Right lobe of liver (tissue), 4 donors: Measurements from ENCODE around the gene RARB.

Experiments used
- CTCF ChIP-seq, 4 donors: fragments of 200-600 bp in 3 of 4; fragments of 450-650 bp in 1 of 4; IDR thresholded peaks; one replicate each; pipeline versions ENCODE4 v1.5.1 to v1.8.0; 2016 to 2022; ENCODE audit warnings: antibody characterized with exemption in 4 of 4, mild to moderate bottlenecking in 2 of 4
- POLR2A ChIP-seq: fragments of 450-650 bp; IDR thresholded peaks from one replicate; pipeline ENCODE4 v1.6.1; 2017; ENCODE audit warnings: antibody characterized with exemption, mild to moderate bottlenecking
- donor health status: DM: no; HTN: no; CAD: no.
- donor health status: DM: no; HTN: no; CAD: no.
- donor health status: DM: no; HTN: yes; CAD: no.

GRCh38 chr3:25453619-25454004 is 25.5 kb downstream of the RARB start:
- TF ChIP-seq POLR2A, result no peak
- no peak for TF ChIP-seq CTCF (IDR thresholded peaks at IDR 0.05)
